Kasumi-1 (cell line): ENCODE measurements around the gene TAS1R3.
"Not testable (repeated sequence)": the region's sequence is repeated elsewhere in the genome, so short reads cannot be mapped to it uniquely, and the experiment has no call there.

Source experiments
- DNase-seq, 2 experiments: peaks; one replicate each; lab custom pipeline; 2025; lab: John Stamatoyannopoulos, UW

The TAS1R3 gene

DNA sequence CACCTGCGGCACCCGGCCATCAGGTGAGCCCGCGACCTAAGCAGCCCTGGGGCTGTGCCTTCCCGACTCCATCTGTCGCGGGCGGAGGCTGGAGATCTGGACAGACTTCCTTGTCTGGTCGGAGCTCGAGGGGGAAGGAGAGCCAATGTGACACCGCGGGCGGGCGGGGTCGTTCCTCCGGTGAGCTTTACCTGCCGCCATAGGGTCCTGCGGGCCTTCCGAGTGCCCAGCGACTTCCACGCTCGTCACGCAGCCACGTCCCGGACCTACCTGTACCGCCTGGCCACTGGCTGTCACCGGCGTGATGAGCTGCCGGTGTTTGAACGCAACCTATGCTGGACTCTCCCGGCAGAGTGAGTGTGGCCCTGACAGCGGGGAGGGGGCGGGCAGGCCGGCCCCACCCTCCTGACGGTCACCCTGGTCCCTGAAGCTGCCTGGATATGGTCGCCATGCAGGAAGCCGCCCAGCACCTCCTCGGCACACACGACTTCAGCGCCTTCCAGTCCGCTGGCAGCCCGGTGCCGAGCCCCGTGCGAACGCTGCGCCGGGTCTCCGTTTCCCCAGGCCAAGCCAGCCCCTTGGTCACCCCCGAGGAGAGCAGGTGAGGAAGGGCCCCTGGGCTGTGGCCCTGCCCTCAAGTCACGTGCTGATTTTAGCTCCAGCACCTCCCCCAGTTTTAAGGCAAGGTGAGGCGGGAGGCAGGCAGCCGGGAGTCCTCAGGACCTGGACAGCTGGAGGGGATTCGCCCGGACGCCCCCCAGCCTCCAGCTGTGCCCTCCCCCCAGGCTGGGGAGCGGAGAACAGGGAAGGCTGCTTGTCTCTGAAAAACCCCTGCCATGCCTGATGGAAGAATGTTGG, 21.6 kb upstream of the TAS1R3 start:
- no peak for DNase-seq

DNA sequence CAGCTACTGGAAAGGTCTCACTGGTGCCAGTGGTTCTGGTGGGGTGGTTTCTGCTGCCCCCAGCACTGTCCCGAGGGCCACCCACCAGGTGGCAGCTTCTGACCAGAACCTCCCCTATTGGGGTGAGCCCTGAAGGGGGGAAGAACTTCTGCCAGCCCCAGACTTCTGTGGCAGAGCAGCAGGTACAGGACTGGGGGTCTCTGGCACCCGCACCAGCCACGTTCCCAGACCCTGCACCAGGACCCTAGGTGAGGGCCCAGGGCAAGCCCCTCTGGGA, 21.0 kb upstream of the TAS1R3 start:
- no peak for DNase-seq

GRCh38 chr1:1310476-1311053, 20.5 kb upstream of the TAS1R3 start:
- no peak for DNase-seq

DNA sequence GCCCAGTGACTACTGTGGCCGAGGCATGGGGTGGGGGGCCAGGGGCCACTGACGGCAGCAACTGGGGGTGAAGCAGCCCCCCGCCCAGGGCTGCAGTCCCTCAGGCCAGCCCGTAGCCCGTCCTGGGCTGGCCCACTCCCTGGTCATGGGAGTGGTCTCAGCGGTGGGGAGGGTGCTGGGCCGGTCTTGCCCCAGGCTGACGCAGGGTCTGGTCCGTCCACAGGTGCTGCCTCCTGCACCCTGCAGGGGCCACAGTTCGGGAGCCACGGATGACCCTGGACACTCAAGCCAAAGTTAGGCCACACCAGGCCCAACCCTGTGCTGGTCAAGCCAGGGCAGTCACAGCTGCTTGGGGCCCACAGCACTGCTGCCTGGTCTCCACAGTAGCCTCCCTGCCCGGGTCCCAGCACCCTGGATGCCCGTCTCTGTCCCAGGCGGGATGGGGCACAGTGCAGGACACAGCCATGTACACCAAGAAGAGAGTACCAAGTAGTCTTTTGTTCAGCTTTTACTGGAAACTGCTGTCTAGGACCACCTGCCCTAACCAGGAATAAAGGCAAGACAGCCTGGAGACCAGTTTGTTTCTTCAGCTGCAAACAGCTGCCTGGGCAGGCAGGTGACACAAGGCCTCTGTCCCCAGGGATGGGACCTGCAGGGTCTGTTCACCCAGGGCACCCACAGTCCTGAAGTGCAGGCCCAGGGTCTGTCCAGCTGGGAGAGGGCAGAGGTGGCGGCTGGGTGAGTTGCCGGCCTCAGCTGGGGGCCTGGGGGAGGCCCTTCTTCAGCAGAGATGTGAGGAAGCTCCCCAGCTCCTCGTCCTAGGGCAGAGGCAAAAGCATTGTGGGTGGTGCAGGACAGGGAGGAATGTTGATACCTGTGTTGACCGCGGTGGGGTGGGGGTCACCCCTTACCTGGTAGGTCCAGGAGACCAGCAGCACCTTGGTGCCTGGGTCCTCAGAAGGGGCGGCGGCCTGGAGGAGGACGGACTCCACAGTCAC, 19.7 kb upstream of the TAS1R3 start:
- DNase-seq = no peak

DNA sequence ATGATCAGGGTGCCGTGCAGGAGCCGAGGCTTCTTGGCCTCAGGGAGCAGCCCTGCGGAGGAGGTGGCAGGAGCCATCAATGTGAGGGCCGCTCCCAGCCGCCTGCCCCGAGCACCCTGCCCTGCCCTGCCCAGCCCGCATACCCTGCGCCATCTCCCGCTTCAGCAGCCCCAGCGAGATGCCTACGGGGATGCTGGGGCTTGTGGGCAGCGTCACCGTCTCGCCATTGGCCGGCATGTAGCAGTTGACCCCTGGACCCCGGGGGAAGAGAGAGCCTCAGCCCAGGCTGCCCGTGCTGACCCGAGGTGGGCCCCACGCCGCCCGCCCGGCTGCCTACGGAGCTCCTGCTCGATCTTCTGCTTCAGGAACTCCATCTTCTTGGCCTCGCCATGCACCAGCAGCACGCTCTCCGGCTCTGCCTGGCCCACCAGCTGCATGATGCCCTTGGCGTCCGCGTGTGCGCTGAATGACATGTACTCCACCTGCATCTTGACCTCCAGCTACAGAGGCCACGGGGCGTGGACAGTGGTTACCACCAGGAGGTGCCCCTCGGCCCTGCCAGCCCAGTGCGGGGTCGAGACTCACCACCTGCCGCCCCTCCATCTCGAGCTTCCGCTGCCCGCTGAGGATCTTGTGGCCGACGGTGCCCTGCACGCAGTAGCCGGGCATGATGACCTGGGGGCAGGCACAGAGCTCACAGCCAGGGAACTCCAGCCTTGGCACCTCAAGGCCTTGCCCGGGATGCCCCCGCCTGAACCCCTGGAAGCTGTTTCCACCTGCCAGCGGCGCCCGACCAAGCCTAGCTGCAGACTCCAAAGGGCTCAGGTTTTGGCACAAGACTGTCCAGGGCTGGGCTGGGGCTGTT, 18.4 kb upstream of the TAS1R3 start:
- DNase-seq = no peak

DNA sequence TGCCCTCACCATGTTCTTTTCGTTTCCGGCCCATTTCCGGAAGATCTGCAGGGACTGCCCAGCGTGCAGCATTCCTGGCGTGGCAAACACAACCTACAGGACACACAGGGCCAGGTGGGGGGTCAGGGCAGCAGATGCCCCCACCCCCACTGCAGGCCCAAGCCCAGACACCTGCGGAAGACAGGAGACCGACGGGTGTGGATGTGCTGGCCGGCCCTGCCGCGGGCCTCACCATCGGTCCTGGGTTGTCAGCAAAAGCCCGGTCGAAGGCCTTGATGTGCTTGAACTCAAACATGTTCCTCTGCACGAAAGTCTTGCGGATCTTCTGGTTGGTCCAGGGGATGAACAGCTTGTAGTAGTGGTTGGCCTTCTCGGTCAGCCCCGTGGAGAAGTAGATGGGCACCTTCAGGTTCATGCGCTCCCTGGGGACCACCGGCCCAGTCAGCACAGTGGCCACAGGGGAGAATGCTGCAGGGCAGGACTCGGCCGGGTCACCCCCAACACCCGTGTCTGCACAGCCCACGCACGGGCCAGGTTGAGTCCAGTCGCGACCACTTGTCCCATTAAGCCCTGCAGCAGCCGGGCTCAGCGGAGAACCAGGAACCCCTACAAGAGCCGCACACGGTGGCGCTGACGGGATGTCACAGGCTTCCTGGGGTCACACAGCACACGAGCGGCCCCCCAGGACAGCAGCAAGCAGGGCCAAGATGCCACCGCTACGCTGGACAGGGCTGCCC, 17.4 kb upstream of the TAS1R3 start:
- DNase-seq = no peak

DNA sequence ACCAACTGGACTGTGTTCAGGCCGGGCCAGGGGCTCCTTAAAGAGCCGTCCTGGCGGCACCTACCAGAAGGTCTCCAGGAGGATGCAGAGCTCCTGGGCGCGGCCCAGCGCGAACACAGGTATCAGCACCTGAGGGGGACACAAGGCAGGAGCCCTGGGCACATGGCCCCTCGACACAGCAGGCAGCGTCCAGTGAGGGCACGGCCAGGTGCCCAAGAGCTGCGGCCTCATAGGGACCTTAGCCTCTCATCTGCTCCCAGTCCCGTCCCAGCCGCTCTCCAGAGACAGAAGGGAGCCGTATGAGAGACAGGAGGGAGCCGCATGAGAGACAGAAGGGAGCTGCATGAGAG, 16.9 kb upstream of the TAS1R3 start:
- no peak for DNase-seq

- DNase-seq = no peak
Observed at GRCh38 chr1:1314678-1315335, 16.3 kb upstream of the TAS1R3 start.

GRCh38 chr1:1315435-1315954, 15.6 kb upstream of the TAS1R3 start:
- no peak for DNase-seq

DNA sequence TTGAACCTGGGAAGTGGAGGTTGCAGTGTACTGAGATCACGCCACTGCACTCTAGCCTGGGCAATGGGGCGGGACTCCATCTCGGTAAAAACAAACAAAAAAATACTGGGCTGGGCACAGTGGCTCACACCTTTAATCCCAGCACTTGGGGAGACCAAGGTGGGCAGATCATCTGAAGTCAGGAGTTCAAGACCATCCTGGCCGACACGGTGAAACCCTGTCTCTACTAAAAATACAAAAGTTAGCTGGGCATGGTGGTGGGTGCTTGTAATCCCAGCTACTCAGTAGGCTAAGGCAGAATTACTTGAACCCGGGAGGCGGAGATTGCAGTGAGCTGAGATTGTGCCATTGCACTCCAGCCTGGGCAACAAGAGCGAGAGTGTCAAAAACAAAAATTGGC, 14.9 kb upstream of the TAS1R3 start:
- DNase-seq = not testable (repeated sequence)

DNA sequence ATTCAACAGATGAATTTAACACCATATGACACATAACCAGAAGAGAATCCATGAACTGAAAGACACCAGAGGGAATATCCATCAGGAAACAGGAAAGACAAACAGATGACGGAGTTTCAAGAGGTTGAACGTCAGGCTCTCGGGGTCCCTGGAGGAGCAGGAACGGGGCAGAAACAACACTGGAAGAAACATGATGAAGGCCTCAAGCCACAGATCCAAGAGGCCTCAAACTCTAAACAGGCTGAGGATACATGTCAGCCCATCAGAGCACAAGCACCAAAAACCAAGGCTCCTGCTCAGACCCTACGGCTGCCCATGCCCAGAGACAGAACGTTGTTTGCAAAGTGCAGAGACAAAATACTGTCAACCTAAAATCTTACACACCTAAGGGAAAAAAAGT, 13.7 kb upstream of the TAS1R3 start:
- no peak for DNase-seq

DNA sequence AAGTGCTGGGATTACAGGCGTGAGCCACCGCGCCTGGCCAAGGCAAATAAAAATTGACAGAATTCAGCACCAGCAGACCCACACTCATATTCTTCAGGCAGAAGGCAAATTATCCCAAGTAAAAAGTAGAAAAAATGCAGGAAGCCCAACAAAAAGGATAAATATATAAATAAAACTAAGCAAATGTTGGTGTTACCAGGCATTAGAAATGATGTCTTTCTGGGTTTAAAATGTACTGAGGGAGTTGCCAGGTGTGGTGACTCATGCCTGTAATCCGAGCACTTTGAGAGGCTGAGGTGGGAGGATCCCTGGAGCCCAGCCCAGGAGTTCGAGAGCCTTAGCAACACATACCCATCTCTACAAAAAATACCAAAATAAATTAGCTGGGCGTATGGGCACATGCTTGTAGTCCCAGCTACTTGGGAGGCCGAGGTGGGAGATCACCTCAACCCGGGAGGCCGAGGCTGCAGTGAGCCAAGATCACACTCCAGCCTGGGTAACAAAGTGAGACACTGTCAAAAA, 12.9 kb upstream of the TAS1R3 start:
- DNase-seq = peak in 1 of 2 experiments; percentile 9

DNA sequence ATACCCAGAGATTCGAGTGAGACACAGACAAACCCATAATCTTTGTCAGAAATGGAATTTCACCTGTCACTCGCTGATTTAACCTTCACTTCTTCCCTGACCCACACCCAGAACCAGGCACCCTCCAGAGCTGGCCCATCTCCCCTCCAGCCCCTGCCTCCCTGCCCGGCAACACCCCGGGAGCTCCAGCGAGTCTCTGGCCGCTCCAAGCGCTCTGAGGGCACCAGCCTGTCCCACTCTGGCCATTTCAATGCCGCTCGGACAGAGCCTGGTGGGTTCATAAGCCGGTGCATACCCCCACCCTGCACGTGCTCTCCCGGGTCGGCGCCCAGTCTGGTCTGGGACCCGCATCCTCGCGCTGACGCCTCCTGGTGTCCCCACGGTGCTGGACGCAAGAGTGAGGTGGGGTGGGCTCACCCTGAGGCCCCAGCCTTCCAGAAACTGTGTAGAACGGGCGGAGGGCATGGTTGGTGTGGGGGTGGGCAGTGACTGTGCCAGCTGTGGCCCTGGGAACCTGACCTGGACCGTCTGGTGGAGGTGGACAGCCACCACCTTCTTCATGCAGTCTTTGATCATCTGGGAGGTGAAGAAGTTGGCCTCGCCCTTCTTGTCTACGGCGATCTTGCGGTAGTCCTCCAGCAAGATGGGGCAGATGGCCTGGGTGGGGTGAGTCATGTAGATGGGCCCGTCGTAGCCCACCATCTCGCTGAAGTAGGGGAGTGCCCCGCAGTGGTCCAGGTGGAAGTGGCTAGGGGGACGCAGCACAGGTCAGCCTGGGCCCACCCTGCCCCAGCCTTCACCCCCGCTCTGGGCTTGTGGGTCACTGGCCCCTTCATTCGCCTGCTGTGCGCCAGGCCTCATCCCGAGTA, 12.1 kb upstream of the TAS1R3 start:
- DNase-seq = no peak

DNA sequence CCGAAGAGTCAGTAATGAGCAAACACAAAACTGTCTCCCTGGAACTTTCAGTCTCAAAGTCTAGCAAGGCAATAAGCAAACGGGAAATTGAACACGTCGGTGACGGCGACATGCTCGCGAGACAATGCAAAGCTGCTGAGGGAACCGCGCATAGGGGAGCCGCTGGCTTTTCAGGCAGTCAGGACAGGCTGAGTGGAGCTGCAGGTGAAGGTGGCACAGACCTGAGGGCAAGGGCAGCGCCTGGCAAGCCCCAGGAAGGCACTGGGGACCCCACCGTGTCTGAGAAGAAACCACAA, 11.5 kb upstream of the TAS1R3 start:
- DNase-seq = no peak

- no peak for DNase-seq
Observed at GRCh38 chr1:1320666-1321448, 10.2 kb upstream of the TAS1R3 start.

DNA sequence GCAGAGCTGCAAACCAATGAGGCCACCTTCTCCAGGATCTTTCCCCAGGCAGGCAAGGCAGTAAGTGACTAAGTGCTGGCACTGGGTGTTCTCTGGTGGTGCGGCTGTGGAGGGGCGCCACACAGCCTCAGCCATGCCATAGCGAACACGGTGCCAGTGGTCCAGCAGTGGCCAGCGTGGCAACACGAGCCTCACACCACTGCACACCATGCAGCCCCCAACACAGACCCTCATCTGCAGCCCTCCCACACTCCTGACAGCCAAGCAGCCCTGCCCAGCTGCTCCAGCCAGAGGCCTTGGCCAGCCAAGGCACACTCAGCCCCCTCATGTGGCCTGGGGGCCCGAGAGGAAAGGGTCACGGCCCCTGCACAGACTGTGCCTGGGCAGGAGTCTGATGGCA, 9.6 kb upstream of the TAS1R3 start:
- DNase-seq = no peak

- DNase-seq = no peak
Observed at GRCh38 chr1:1322418-1322817, 8.7 kb upstream of the TAS1R3 start.

DNA sequence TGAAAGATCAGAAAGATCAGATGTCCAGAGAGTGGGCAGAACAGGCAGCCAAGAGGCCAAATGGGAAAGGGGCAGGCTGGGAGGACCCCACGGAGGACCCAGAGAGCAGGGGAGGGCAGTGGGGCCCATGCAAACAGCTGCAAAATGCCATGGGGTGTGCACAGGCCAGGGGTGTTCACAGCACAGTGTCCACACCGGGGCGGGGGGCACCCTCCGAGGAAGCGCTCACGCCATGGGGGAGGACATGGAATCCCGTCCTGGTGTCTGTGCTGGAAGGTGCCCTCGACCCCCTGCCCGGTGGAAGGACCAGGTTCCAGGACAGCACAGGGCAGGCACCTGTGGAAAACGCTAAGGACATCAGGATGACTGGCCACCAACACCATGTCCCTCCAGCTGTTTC, 8.1 kb upstream of the TAS1R3 start:
- no peak for DNase-seq

DNA sequence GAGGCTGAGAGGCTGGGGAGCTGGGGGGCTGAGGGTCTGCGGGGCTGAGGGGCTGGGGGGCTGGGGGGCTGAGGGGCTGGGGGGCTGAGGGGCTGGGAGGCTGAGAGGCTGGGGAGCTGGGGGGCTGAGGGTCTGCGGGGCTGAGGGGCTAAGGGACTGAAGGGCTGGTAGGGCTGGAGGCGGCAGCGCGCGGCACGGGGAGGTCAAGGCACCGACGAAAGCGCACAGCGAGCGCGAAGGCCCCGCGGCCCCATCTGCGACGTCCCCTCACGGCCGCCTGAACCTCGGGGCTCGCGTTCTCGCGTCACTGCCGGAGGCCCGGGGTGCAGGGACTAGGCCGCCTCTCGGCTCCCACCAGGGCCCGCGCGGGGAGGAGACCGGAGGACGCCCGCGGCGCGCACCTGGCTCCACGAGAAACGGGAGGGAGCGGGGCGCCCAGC, 7.0 kb upstream of the TAS1R3 start:
- DNase-seq = no peak
